Loucy (cell line): ENCODE results near the gene CHCHD6.

Experiments
- H2AFZ ChIP-seq: fragments of 200-600 bp; sonication (generic); 2 replicates; pipeline ENCODE4 v1.6.0; 2016; ENCODE audit warnings: antibody characterized with exemption, mild to moderate bottlenecking, low read length, moderate library complexity
- H3F3A ChIP-seq: fragments of 200-600 bp; 2 replicates; pipeline ENCODE4 v1.6.0; 2016; ENCODE audit warnings: antibody characterized with exemption, low read depth, mild to moderate bottlenecking
- H3K27me3 ChIP-seq: fragments of 200-600 bp; sonication (generic); 2 replicates; pipeline ENCODE4 v1.6.1; 2014; ENCODE audit warnings: low read length, mild to moderate bottlenecking; ENCODE audit not compliant: insufficient read depth, poor library complexity, severe bottlenecking
- H3K36me3 ChIP-seq: fragments of 200-600 bp; sonication (generic); 2 replicates; pipeline ENCODE4 v1.6.1; 2016; ENCODE audit warnings: low read length; ENCODE audit not compliant: insufficient read depth
- H3K4me1 ChIP-seq: fragments of 200-600 bp; sonication (generic); 2 replicates; pipeline ENCODE4 v1.5.1; 2014; ENCODE audit warnings: low read length, mild to moderate bottlenecking; ENCODE audit not compliant: insufficient read depth, poor library complexity, severe bottlenecking
- H3K4me2 ChIP-seq: fragments of 200-600 bp; sonication (generic); 2 replicates; pipeline ENCODE4 v1.6.0; 2014; ENCODE audit warnings: antibody characterized with exemption, low read length, low read depth, mild to moderate bottlenecking; ENCODE audit not compliant: poor library complexity, severe bottlenecking
- H3K4me3 ChIP-seq: fragments of 200-600 bp; sonication (generic); 2 replicates; pipeline ENCODE4 v1.5.1; 2014; ENCODE audit warnings: low read length, mild to moderate bottlenecking, mixed read lengths; ENCODE audit not compliant: poor library complexity, severe bottlenecking
- H3K79me2 ChIP-seq: fragments of 200-600 bp; sonication (generic); 2 replicates; pipeline ENCODE4 v1.6.1; 2014; ENCODE audit warnings: low read length; ENCODE audit not compliant: insufficient read depth
- H3K9ac ChIP-seq: fragments of 200-600 bp; sonication (generic); 2 replicates; pipeline ENCODE4 v1.6.0; 2014; ENCODE audit warnings: mild to moderate bottlenecking, low read depth, low read length, moderate library complexity; ENCODE audit not compliant: poor library complexity, severe bottlenecking
- H3K9me2 ChIP-seq: fragments of 200-600 bp; sonication (generic); replicated peaks from 2 replicates; pipeline ENCODE4 v1.6.1; 2016; ENCODE audit warnings: low read depth, low read length, mixed read lengths
- H3K9me3 ChIP-seq: fragments of 200-600 bp; sonication (generic); 2 replicates; pipeline ENCODE4 v1.6.1; 2014; ENCODE audit warnings: mild to moderate bottlenecking, antibody characterized with exemption, low read length, low read depth; ENCODE audit not compliant: insufficient read depth
- H4K20me1 ChIP-seq: fragments of 200-600 bp; sonication (generic); 2 replicates; pipeline ENCODE4 v1.6.0; 2014; ENCODE audit warnings: antibody characterized with exemption, low read length, mild to moderate bottlenecking; ENCODE audit not compliant: insufficient read depth, poor library complexity, severe bottlenecking
- EZH2phosphoT487 ChIP-seq: fragments of 200-600 bp; IDR thresholded peaks from 2 replicates; pipeline ENCODE4 v1.6.1; 2018; ENCODE audit warnings: antibody characterized with exemption, mild to moderate bottlenecking, moderate library complexity, borderline replicate concordance
- TF ChIP-seq, protein P1 (sequence below): fragments of 200-600 bp; sonication (generic); conservative IDR thresholded peaks from 2 replicates; pipeline ENCODE4 v1.5.1; 2014; ENCODE audit warnings: mild to moderate bottlenecking, antibody characterized with exemption, low read length

The CHCHD6 gene

DNA sequence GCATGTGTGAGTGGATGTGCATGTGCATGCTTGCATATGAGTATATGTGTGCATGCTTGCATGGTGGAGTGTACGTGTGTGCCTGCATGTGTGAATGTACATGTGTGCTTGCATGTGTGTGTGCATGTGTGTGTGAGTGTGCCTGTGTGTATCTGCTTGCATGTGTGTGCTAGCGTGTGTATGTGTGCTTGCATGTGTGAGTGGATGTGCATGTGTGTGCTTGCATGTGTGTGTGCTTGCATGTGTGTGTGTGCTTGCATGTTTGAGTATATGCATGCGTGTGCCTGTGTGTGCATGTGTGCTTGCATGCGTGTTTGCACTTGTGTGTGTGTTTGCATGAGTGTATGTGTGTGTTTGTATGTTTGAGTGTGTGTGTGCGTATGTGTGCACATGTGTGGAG lies 274.3 kb downstream of the CHCHD6 start:
- no peak overlapping the region for H3K4me3 ChIP-seq
- no peak overlapping the region for H3K9ac ChIP-seq
- H3K4me1 ChIP-seq, result peaks cover 7% of the 10 kb centered on the region
- no peak for TF ChIP-seq EZH2phosphoT487
- TF ChIP-seq, protein P1, sequence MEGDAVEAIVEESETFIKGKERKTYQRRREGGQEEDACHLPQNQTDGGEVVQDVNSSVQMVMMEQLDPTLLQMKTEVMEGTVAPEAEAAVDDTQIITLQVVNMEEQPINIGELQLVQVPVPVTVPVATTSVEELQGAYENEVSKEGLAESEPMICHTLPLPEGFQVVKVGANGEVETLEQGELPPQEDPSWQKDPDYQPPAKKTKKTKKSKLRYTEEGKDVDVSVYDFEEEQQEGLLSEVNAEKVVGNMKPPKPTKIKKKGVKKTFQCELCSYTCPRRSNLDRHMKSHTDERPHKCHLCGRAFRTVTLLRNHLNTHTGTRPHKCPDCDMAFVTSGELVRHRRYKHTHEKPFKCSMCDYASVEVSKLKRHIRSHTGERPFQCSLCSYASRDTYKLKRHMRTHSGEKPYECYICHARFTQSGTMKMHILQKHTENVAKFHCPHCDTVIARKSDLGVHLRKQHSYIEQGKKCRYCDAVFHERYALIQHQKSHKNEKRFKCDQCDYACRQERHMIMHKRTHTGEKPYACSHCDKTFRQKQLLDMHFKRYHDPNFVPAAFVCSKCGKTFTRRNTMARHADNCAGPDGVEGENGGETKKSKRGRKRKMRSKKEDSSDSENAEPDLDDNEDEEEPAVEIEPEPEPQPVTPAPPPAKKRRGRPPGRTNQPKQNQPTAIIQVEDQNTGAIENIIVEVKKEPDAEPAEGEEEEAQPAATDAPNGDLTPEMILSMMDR, result no peak
- H3K9me3 ChIP-seq, result peaks cover 4% of the 10 kb centered on the region; the same call in 1 of the 2 replicates
- no peaks in the 10 kb centered on the region for H3F3A ChIP-seq
- H3K36me3 ChIP-seq, result no peaks in the 10 kb centered on the region
- H3K79me2 ChIP-seq, result no peaks in the 10 kb centered on the region
- H4K20me1 ChIP-seq, result no peaks in the 10 kb centered on the region
- H2AFZ ChIP-seq, result no peak overlapping the region
- no peaks in the 10 kb centered on the region for H3K27me3 ChIP-seq
- no peaks in the 10 kb centered on the region for H3K9me2 ChIP-seq
- no peak overlapping the region for H3K4me2 ChIP-seq

DNA sequence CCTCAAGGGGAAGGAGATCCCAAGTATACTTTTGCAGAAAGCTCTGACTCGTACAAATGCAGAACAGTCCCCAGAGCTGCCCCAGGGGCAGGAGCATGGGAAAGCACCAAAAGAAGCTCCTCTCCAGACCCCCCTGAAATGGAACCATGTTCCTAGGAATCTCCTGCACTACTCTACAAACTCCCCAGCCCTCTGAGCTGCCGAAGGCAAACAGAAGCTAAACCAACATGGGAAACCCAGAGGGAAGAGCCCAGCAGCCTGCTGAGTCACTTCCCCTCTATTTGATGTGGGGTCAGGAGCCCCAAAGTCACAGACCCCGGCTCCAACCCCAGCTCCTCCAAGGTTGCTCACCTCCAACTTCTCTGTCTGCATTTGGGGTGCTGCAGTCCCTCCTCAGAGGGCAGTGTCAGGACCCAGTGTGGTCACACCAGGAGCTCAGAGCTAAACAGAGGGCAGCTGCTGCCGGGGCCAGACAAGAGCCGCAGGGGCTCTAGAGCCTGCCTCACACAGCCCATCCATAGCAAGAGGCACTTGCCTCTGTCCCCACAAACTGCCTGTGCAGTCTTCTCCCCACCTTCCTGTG lies 275.1 kb downstream of the CHCHD6 start:
- Histone ChIP-seq H3K27me3 (no peaks in the 10 kb centered on the region), H3K9ac (no peak overlapping the region), H3F3A (no peaks in the 10 kb centered on the region), H3K4me3 (no peak overlapping the region), H3K4me1 (peaks cover 11% of the 10 kb centered on the region), H3K79me2 (peaks cover 6% of the 10 kb centered on the region; the same call in 1 of the 2 replicates), H3K9me3 (peaks cover 2% of the 10 kb centered on the region; the same call in 1 of the 2 replicates), H2AFZ (no peak overlapping the region), H4K20me1 (peaks cover 6% of the 10 kb centered on the region), H3K9me2 (no peaks in the 10 kb centered on the region), H3K4me2 (no peak overlapping the region), H3K36me3 (no peaks in the 10 kb centered on the region)
- no peak for TF ChIP-seq EZH2phosphoT487

DNA sequence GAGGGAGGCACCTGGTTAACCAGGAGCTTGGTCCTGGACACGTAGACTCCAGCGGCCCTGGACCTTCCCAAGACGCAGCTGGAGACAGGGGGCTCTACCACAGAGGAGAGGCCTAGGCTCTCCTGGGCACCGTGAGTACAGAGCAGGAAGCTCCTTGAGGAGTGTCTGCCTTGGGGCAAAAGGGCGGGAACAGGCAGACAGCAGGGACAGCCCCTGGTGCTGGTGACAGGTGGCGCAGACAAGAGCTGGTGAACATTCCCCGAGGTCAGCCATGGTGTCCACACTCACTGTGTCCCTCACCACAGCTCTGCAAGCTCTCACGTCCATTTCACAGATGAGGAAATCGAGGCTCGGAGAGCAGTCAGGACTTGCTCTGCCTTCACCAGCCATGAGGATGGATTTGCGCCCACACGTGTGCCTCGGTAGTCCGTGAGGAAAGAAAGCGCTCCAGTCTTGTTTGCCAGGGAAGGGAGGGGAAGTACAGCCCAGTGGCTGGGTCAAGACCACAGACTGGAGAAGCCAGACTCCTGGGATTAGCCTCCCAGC lies 276.3 kb downstream of the CHCHD6 start:
- H3K9me2 ChIP-seq, result no peaks in the 10 kb centered on the region
- H3K9me3 ChIP-seq, result no peaks in the 10 kb centered on the region; the same call in 1 of the 2 replicates
- H3F3A ChIP-seq, result no peaks in the 10 kb centered on the region
- TF ChIP-seq EZH2phosphoT487, result no peak
- TF ChIP-seq, protein P1, result no peak
- peaks cover 10% of the 10 kb centered on the region; the same call in 1 of the 2 replicates for H3K79me2 ChIP-seq
- H3K4me3 ChIP-seq, result no peak overlapping the region
- no peaks in the 10 kb centered on the region for H3K27me3 ChIP-seq
- no peak overlapping the region for H2AFZ ChIP-seq
- H3K36me3 ChIP-seq, result no peaks in the 10 kb centered on the region
- peaks cover 11% of the 10 kb centered on the region for H3K4me1 ChIP-seq
- H4K20me1 ChIP-seq, result peaks cover 18% of the 10 kb centered on the region
- H3K4me2 ChIP-seq, result no peak overlapping the region
- H3K9ac ChIP-seq, result no peak overlapping the region
